ENCODE results near the gene MRGPRE.

MRGPRE gene

DNA sequence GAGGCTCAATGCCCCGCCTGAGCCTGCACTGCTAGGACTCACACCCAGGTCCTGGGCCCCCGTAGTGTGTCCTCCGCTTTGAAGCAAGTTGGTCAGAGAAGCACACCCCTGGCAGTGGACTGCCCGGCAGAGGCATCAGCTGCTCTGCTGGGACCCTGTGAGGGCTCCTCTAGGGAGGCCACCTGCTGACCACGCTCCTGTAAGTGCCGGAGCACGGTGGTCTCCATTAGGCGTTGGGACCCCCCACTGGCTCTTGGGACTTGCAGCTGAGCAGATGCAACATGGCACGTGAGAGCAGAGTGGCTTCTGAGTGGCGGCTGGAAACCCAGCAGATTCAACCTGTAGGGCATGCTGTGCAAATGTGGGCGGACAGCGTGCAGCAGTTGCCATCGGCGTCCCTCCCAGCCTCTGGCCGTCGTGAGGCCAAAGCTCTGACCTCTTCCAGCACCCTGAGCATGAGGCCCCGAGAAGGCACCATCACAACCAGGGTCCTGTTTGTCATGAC is 30.5 kb downstream of the MRGPRE start:
- no peak overlapping the region for H3K27ac Mint-ChIP-seq
- H3K4me3 Mint-ChIP-seq: no peak overlapping the region
- no peaks in the 10 kb centered on the region for H3K9me3 Mint-ChIP-seq
- peaks cover 48% of the 10 kb centered on the region for H3K27me3 Mint-ChIP-seq (ENCODE audit: low read depth, poor library complexity)
- H3K36me3 Mint-ChIP-seq (ENCODE audit: low read depth): no peaks in the 10 kb centered on the region
- TF ChIP-seq, protein P1, sequence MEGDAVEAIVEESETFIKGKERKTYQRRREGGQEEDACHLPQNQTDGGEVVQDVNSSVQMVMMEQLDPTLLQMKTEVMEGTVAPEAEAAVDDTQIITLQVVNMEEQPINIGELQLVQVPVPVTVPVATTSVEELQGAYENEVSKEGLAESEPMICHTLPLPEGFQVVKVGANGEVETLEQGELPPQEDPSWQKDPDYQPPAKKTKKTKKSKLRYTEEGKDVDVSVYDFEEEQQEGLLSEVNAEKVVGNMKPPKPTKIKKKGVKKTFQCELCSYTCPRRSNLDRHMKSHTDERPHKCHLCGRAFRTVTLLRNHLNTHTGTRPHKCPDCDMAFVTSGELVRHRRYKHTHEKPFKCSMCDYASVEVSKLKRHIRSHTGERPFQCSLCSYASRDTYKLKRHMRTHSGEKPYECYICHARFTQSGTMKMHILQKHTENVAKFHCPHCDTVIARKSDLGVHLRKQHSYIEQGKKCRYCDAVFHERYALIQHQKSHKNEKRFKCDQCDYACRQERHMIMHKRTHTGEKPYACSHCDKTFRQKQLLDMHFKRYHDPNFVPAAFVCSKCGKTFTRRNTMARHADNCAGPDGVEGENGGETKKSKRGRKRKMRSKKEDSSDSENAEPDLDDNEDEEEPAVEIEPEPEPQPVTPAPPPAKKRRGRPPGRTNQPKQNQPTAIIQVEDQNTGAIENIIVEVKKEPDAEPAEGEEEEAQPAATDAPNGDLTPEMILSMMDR (IDR thresholded peaks at IDR 0.05): no peak
- no peak for DNase-seq
- H3K4me1 Mint-ChIP-seq: peaks cover 14% of the 10 kb centered on the region

DNA sequence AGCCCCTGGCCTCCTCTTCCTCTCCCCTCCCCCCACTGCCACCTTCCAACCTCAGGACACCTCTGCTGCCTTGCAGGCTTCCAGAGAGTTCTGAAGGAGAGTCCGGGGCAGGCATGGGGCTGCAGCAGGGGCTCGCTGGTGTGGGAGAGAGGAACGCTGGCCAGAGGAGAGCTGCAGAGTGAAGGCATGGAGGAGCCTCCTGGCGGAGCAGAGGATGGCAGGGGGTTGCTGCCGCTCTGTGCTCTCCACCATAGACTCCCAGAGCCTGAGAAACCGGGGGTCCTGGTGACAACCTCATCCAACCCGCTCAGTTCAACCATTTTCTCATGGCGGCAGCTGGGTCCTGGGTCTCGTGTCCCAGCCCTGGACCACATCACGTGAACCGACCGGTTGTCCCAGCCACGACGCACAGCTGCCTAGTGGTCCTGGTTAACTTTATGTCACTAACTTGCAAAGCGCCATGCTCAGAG is 31.1 kb downstream of the MRGPRE start:
- H3K27me3 Mint-ChIP-seq (ENCODE audit: low read depth, poor library complexity): peaks cover 49% of the 10 kb centered on the region
- TF ChIP-seq, protein P1 (IDR thresholded peaks at IDR 0.05): no peak
- no peak overlapping the region for H3K27ac Mint-ChIP-seq
- H3K4me1 Mint-ChIP-seq: peaks cover 15% of the 10 kb centered on the region
- DNase-seq: no peak
- H3K36me3 Mint-ChIP-seq (ENCODE audit: low read depth): no peaks in the 10 kb centered on the region
- no peaks in the 10 kb centered on the region for H3K9me3 Mint-ChIP-seq
- H3K4me3 Mint-ChIP-seq: no peak overlapping the region

DNA sequence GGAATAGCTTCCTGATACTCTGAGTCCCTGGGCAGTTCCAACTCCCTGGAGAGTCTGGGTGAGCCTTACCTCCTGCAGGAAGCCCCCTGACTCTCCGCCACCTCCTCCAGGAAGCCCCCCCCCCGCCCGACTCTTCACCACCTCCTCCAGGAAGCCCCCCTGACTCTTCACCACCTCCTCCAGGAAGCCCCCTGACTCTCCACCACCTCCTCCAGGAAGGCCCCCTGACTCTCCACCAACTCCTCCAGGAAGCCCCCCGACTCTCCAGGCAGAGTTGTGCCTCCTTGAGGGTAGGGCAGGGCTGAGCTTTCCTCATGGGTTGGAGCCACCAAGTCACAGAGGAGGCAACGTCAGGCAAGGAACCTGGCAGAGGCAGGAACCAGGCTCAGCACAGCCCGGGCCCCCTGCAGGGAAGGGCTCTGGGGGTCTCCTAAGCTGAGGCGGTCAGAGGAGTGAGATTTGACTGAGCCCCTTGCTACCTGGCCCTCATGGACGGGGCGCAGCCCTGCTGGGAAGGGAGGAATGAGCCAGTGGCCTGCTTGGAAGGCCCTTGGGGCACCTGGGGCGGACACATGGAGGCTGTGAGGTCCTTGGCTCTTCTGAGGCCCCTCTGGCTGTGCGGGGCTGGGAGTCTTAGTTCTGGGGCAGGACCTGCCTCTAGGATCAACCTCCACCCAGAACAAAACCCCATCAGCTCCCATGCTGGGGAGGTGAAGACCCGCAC is 31.7 kb downstream of the MRGPRE start:
- Mint-ChIP-seq H3K27me3 (ENCODE audit: low read depth, poor library complexity) (peaks cover 49% of the 10 kb centered on the region), H3K27ac (no peak overlapping the region), H3K4me3 (no peak overlapping the region), H3K36me3 (ENCODE audit: low read depth) (no peaks in the 10 kb centered on the region), H3K4me1 (peaks cover 19% of the 10 kb centered on the region), H3K9me3 (no peaks in the 10 kb centered on the region)
- TF ChIP-seq, protein P1 (IDR thresholded peaks at IDR 0.05): no peak
- DNase-seq: no peak

DNA sequence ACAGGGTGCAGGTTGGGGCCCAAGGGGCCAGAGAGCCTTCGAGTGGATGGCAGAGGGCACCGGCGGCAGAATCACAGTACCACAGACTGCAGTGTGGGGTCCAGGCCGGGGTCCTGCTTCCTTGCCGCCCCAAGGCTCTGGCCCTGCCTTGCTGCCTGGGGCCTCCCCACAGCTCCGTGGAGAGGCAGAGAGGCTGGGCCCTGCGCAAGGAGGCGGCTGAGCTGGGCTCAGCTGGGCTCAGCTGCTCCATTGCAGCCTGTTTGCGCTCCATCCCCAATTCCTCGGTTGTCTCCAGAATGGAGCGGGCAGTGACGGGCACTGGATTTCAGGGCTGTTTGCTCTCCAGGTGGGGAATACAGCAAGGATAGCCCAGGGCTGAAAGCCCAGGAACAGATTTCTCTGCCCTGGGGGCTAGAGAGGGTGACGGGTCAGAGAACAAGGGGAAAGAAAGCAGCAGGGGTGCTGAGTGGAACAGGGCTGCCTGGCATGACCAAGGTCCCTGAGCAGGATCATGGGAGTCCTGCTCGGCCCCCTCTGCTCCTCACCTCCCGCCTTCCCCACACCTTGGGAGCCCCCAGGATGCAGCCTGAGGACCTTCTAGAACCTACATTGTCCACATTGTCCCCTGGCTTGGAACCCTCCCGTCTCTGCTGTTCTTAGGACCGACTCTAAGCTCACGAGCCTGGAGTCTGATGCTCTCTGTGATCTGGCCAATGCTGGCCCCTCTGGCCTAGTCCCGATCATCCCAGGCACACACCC is 32.5 kb downstream of the MRGPRE start:
- DNase-seq: no peak
- Mint-ChIP-seq H3K27ac (no peak overlapping the region), H3K4me1 (peaks cover 18% of the 10 kb centered on the region), H3K9me3 (no peaks in the 10 kb centered on the region), H3K4me3 (no peak overlapping the region), H3K36me3 (ENCODE audit: low read depth) (no peaks in the 10 kb centered on the region), H3K27me3 (ENCODE audit: low read depth, poor library complexity) (peaks cover 49% of the 10 kb centered on the region)
- TF ChIP-seq, protein P1 (IDR thresholded peaks at IDR 0.05): no peak

DNA sequence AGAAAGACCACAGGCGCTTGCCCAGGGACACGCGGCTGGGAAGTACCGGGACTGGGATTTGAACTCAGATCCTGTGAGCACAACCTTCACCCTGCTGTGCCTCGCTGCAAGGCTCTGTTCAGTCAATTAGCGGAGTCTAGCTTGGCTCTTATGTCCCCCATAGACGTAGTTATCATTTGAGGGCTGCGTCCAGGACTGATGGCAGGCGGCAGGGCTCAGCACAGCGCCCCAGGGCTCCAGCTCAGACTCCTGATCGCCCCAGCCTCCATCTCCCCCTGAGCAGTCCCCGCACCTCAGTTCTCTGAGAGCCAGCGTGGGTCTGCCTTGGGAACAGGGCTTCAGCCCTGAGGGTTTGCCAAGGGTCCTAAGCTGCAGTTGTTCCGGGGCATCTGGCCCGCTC is 33.4 kb downstream of the MRGPRE start:
- Mint-ChIP-seq H3K9me3 (no peaks in the 10 kb centered on the region), H3K27ac (no peak overlapping the region), H3K4me3 (no peak overlapping the region), H3K36me3 (ENCODE audit: low read depth) (no peaks in the 10 kb centered on the region), H3K27me3 (ENCODE audit: low read depth, poor library complexity) (peaks cover 47% of the 10 kb centered on the region), H3K4me1 (peaks cover 21% of the 10 kb centered on the region)
- TF ChIP-seq, protein P1 (IDR thresholded peaks at IDR 0.05): no peak
- DNase-seq: no peak

All from nephron progenitor cell (in vitro differentiated cells).